GM19239 (cell line): ENCODE measurements around the gene DCP1B.

Experiments
- DNase-seq: peaks from one replicate; pipeline ENCODE4 v3.0.0; 2011; ENCODE audit warnings: low spot score; ENCODE audit not compliant: insufficient read length
- FAIRE-seq: peaks from 2 replicates; lab custom pipeline; 2011; peaks lifted over from hg19 to GRCh38; lab: Jason Lieb, UNC

The DCP1B gene

GRCh38 chr12:1911598-1912575, 92.4 kb downstream of the DCP1B start:
- DNase-seq (no peak), FAIRE-seq (no peak)

- DNase-seq (no peak), FAIRE-seq (no peak)
Observed at GRCh38 chr12:1910468-1910867, 93.8 kb downstream of the DCP1B start.

GRCh38 chr12:1908758-1909157, 95.5 kb downstream of the DCP1B start:
- no peak for FAIRE-seq
- no peak for DNase-seq

GRCh38 chr12:1907652-1908611, 96.3 kb downstream of the DCP1B start:
- DNase-seq (no peak), FAIRE-seq (no peak)

- FAIRE-seq (no peak), DNase-seq (no peak)
Observed at GRCh38 chr12:1906579-1906978, 97.7 kb downstream of the DCP1B start.

DNA sequence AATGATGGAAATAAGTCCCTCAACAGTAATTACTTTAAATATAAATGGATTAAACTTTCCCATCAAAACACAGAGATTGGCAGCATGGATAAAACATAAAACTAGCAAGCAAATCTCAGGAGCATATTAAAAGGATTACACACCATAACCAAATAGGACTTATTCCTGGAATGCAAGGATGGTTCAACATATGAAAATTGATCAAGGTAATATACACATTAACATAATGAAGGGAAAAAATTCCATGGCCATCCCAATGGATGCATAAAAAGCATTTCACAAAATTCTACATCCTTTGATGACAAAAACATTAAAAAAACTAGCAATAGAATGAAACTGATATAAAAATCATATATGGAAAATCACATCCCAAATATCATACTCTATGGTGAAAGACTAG, 99.4 kb downstream of the DCP1B start:
- DNase-seq (no peak), FAIRE-seq (no peak)

- DNase-seq (no peak), FAIRE-seq (no peak)
Observed at GRCh38 chr12:1896964-1897363, 107.3 kb downstream of the DCP1B start.
